ENCODE measurements around the gene ACSM2B. TPM values are rescaled to one million over a fixed set of nuclear protein-coding genes. Genes with fewer than 3 reads are reported as not detected.
"Not testable (repeated sequence)": the region's sequence is repeated elsewhere in the genome, so short reads cannot be mapped to it uniquely, and the experiment has no call there.

The ACSM2B gene, protein sequence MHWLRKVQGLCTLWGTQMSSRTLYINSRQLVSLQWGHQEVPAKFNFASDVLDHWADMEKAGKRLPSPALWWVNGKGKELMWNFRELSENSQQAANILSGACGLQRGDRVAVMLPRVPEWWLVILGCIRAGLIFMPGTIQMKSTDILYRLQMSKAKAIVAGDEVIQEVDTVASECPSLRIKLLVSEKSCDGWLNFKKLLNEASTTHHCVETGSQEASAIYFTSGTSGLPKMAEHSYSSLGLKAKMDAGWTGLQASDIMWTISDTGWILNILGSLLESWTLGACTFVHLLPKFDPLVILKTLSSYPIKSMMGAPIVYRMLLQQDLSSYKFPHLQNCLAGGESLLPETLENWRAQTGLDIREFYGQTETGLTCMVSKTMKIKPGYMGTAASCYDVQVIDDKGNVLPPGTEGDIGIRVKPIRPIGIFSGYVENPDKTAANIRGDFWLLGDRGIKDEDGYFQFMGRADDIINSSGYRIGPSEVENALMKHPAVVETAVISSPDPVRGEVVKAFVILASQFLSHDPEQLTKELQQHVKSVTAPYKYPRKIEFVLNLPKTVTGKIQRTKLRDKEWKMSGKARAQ
- total RNA-seq (2012; rRNA removed) (not detected in 2 replicates), polyA plus RNA-seq (2012; rRNA removed) (not detected in 2 replicates), Bru-seq, nascent RNA (not detected), BruChase-seq, experiment 1, labeled RNA remaining after a 6-hour chase (not detected), BruChase-seq, experiment 2, labeled RNA remaining after a 2-hour chase (not detected)
- polyA plus RNA-seq (2012; cell fraction: cytosol; rRNA removed) = not detected in 2 replicates
- polyA plus RNA-seq (2012; cell fraction: nucleus; rRNA removed; ENCODE audit: low replicate concordance) = not detected in 2 replicates
- long read RNA-seq = 0 reads

GRCh38 chr16:20576145-20576544 is at the start of gene ACSM2B:
Gene ACSM2B (minus strand): TSS chr16:20576367. CDS start chr16:20564845, 11,522 bp downstream.
- H3K56ac ChIP-seq (ENCODE audit: extremely low read depth, insufficient read depth, low read length); H2AK5ac ChIP-seq (ENCODE audit: low read depth, low read length); H2BK15ac ChIP-seq (ENCODE audit: low read depth, low read length); H3K27me3 ChIP-seq (ENCODE audit: control insufficient read depth, insufficient read depth, low read length); H3K9me1 ChIP-seq (ENCODE audit: insufficient read depth, low read length); H3K4ac ChIP-seq (ENCODE audit: low read depth, low read length); POLR2A ChIA-PET (ENCODE audit: unreplicated experiment); intact Hi-C loops (cut with micrococcal nuclease); H3K9ac ChIP-seq (ENCODE audit: low read depth, low read length); BruUV-seq (replicated peaks); H2BK120ac ChIP-seq (ENCODE audit: low read depth, low read length); H3K23ac ChIP-seq (ENCODE audit: low read depth, low read length); H3K4me1 ChIP-seq (ENCODE audit: control insufficient read depth, insufficient read depth, low read length); H3K4me2 ChIP-seq (ENCODE audit: low read depth, low read length); H4K5ac ChIP-seq (ENCODE audit: low read depth, low read length); in situ Hi-C loops (cut with MboI; ENCODE audit: low sequenced_read_pairs); H4K91ac ChIP-seq (ENCODE audit: insufficient read depth, low read depth, low read length); ATAC-seq (ENCODE audit: low read depth); H2BK5ac ChIP-seq (ENCODE audit: low read depth, low read length, poor library complexity, severe bottlenecking); H3K36me3 ChIP-seq (ENCODE audit: control insufficient read depth, insufficient read depth, low read length); H3K27ac ChIP-seq (ENCODE audit: insufficient read depth, low read length); H2AK9ac ChIP-seq (replicated peaks; ENCODE audit: low read depth, low read length, poor library complexity); dilution Hi-C loops (cut with HindIII; ENCODE audit: low sequenced_read_pairs, unreplicated experiment); H3K4me3 ChIP-seq (ENCODE audit: insufficient read depth, low read depth, low read length); H2BK20ac ChIP-seq (ENCODE audit: low read depth, low read length); H3K14ac ChIP-seq (replicated peaks; ENCODE audit: low read depth, low read length); H3K79me1 ChIP-seq (ENCODE audit: low read depth in 1 of 2, low read length in 2 of 2); H4K8ac ChIP-seq (ENCODE audit: low read depth in 2 of 2, low read length in 2 of 2); H2AFZ ChIP-seq (replicated peaks; ENCODE audit: low read length, poor library complexity); CTCF ChIA-PET; DNase-seq; H4K20me1 ChIP-seq (ENCODE audit: insufficient read depth, low read length); H3K9me3 ChIP-seq (ENCODE audit: control insufficient read depth, insufficient read depth, low read length); H3K18ac ChIP-seq (ENCODE audit: low read depth, low read length): not testable (repeated sequence)
- WGBS, 2 experiments (ENCODE audit: extremely low coverage in 2 of 2, insufficient read length in 1 of 2) = no CpG with 5 or more reads among the region's 2 CpGs
